Keratinocyte (primary cell): ENCODE measurements around the gene KIAA0930.

Source experiments
- EZH2 ChIP-seq: IDR thresholded peaks from one replicate; pipeline ENCODE4 v1.6.1; 2012; ENCODE audit warnings: inconsistent platforms, mild to moderate bottlenecking, low read length, moderate library complexity
- TF ChIP-seq, protein P1 (sequence below), 3 experiments: IDR thresholded peaks in 1 of 3; conservative IDR thresholded peaks in 1 of 3; optimal IDR thresholded peaks in 1 of 3; 2 replicates in 2 of 3; 3 replicates in 1 of 3; pipeline versions ENCODE3 to v1.5.1; 2011; ENCODE audit warnings: low read length in 3 of 3, mild to moderate bottlenecking in 3 of 3, moderate library complexity in 2 of 3, control low read depth in 1 of 3, inconsistent platforms in 1 of 3; ENCODE audit not compliant: insufficient read depth in 2 of 3; ENCODE audit errors: extremely low read depth in 1 of 3

DNA sequence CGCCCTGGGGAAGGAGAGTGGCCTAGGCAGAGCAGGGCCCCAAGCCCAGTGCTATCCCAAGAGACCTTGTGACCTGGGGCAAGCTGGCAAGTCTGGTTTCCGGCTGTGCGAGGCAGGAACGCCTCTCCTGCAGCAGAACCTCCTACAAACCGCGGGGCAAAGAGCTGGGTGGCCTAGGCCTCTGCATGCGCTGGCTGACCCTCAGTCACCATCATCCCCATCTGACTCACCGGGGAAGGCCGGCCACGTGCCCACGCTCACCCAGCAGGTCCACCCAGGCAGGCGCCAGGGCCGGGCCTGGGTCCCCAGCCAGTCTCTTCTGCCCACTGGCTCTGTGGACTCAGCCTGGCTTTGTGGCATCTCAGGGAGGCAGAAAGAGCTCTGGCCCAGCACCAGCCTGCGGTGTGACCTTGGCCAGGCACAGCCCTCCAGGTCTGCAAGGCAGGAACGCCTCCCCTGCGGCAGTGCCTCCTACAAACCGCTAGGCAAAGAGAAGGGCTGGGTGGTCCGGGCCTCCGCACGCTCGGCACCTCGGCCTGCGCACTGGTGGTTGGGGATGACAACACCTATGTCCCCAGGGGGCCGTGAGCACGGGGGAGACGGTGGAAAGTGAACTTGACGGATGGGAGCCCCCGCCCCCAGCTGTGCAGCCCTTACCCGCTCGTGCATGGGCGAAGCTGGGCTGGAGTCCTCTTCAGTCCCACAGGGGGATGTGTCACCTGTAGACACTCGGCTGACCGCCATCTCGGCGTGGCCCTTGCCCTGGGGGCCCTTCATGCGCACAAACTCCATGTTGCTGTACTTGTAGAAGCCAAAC lies 38.2 kb downstream of the KIAA0930 start:
- TF ChIP-seq EZH2 = no peak
- TF ChIP-seq, protein P1, sequence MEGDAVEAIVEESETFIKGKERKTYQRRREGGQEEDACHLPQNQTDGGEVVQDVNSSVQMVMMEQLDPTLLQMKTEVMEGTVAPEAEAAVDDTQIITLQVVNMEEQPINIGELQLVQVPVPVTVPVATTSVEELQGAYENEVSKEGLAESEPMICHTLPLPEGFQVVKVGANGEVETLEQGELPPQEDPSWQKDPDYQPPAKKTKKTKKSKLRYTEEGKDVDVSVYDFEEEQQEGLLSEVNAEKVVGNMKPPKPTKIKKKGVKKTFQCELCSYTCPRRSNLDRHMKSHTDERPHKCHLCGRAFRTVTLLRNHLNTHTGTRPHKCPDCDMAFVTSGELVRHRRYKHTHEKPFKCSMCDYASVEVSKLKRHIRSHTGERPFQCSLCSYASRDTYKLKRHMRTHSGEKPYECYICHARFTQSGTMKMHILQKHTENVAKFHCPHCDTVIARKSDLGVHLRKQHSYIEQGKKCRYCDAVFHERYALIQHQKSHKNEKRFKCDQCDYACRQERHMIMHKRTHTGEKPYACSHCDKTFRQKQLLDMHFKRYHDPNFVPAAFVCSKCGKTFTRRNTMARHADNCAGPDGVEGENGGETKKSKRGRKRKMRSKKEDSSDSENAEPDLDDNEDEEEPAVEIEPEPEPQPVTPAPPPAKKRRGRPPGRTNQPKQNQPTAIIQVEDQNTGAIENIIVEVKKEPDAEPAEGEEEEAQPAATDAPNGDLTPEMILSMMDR (optimal IDR thresholded peaks at IDR 0.05 in 1 of 3, IDR thresholded peaks at IDR 0.05 in 1 of 3, conservative IDR thresholded peaks at IDR 0.05 in 1 of 3; ENCODE audit: extremely low read depth in 1 of 3, insufficient read depth in 2 of 3, low read length in 3 of 3) = no peak
